K562 (cell line): ENCODE data around the gene RFX3. TPM values are rescaled to one million over a fixed set of nuclear protein-coding genes. Genes with fewer than 3 reads are reported as not detected.

Experiments
- ATAC-seq: fragments of 200-7000 bp; cut with Tn5 transposase; 3 replicates; pipeline ENCODE4 v1.9.1; 2020; ENCODE audit warnings: moderate library complexity
- BruUV-seq: library from RNA; stranded (reverse); fragments of 400-500 nt; replicated peaks from 2 replicates; lab custom pipeline; 2021; lab: Mats Ljungman, UMichigan
- CTCF ChIA-PET: fragments of 300-600 bp; formaldehyde crosslinking; extraction: SDS; loops from one replicate; lab custom pipeline; 2021; ENCODE audit warnings: low intra/inter-chr PET ratio; lab: Yijun Ruan, JAX
- POLR2A ChIA-PET: fragments of 300-600, 350-650 bp; sonication (Branson Sonifier 250); formaldehyde crosslinking; extraction: SDS; loops from one replicate; lab custom pipeline; 2021; ENCODE audit warnings: antibody characterized with exemption, inconsistent platforms; lab: Yijun Ruan, JAX
- DNase-seq, 4 experiments: peaks; one replicate each; pipeline versions ENCODE4 v3.0.0 to v3.0.0-alpha.2; 2011 to 2018; ENCODE audit warnings: low spot score in 3 of 4, mixed read lengths in 3 of 4; ENCODE audit errors: extremely low read depth in 1 of 4
- FAIRE-seq: peaks from 2 replicates; lab custom pipeline; 2011; peaks lifted over from hg19 to GRCh38; lab: Jason Lieb, UNC
- H2AFZ ChIP-seq: 2 replicates; pipeline ENCODE4 v1.6.0; 2011; ENCODE audit warnings: low read depth, low read length, control low read depth, inconsistent platforms
- H3K27ac ChIP-seq: fragments of 200-600 bp; 3 replicates; pipeline ENCODE4 v1.8.0; 2011; ENCODE audit warnings: low read depth, mild to moderate bottlenecking, control low read depth, inconsistent platforms, low read length, moderate library complexity, mixed read lengths; ENCODE audit errors: extremely low read depth
- H3K27me3 ChIP-seq, 2 experiments: fragments of 300-600 bp in 1 of 2; 2 replicates in 1 of 2; 3 replicates in 1 of 2; pipeline versions ENCODE4 v1.6.0 to v1.8.0; 2011; ENCODE audit warnings: inconsistent platforms in 2 of 2, low read length in 2 of 2, mild to moderate bottlenecking in 1 of 2, mixed read lengths in 1 of 2, moderate library complexity in 1 of 2; ENCODE audit not compliant: control insufficient read depth in 2 of 2, insufficient read depth in 2 of 2
- H3K36me3 ChIP-seq: fragments of 300-600 bp; 3 replicates; pipeline ENCODE4 v1.8.0; 2011; ENCODE audit warnings: mild to moderate bottlenecking, low read length, inconsistent platforms; ENCODE audit not compliant: control insufficient read depth, insufficient read depth
- H3K4me1 ChIP-seq, 2 experiments: fragments of 200-600 bp in 1 of 2; replicated peaks in 1 of 2; 2 replicates in 1 of 2; 3 replicates in 1 of 2; pipeline versions ENCODE4 v1.5.1 to v1.8.0; 2011; ENCODE audit warnings: inconsistent platforms in 2 of 2, low read length in 2 of 2, mild to moderate bottlenecking in 1 of 2, mixed read lengths in 1 of 2, moderate library complexity in 1 of 2; ENCODE audit not compliant: control insufficient read depth in 2 of 2, insufficient read depth in 2 of 2
- H3K4me2 ChIP-seq: 2 replicates; pipeline ENCODE4 v1.6.1; 2011; ENCODE audit warnings: low read length, control low read depth, inconsistent platforms, mixed read lengths; ENCODE audit not compliant: insufficient read depth
- H3K4me3 ChIP-seq: fragments of 200-600 bp; sonication (generic), shearing (Covaris generic); 2 replicates; pipeline ENCODE4 v1.5.1; 2016; ENCODE audit warnings: control low read depth, inconsistent platforms
- H3K79me2 ChIP-seq: fragments of 200-600 bp; 3 replicates; pipeline ENCODE4 v1.8.0; 2011; ENCODE audit warnings: low read length, inconsistent platforms; ENCODE audit not compliant: control insufficient read depth, insufficient read depth
- H3K9ac ChIP-seq, 2 experiments: 2 replicates each; pipeline versions ENCODE4 v1.6.0 to v1.6.1; 2011; ENCODE audit warnings: low read depth in 2 of 2, low read length in 2 of 2, control low read depth in 1 of 2, inconsistent platforms in 1 of 2, mild to moderate bottlenecking in 1 of 2, mixed read lengths in 1 of 2; ENCODE audit not compliant: insufficient read depth in 1 of 2
- H3K9me1 ChIP-seq: one replicate; pipeline ENCODE4 v1.6.0; 2011; ENCODE audit warnings: inconsistent platforms, mild to moderate bottlenecking, low read length, moderate library complexity; ENCODE audit not compliant: control insufficient read depth, insufficient read depth
- H3K9me3 ChIP-seq: replicated peaks from 2 replicates; pipeline ENCODE4 v1.5.1; 2011; ENCODE audit warnings: low read depth, low read length, inconsistent platforms; ENCODE audit not compliant: control insufficient read depth, insufficient read depth
- H4K20me1 ChIP-seq: replicated peaks from 2 replicates; pipeline ENCODE4 v1.6.1; 2011; ENCODE audit warnings: low read length, inconsistent platforms, mixed read lengths; ENCODE audit not compliant: control insufficient read depth, insufficient read depth
- ARHGAP35 ChIP-seq: fragments of 450-650 bp; IDR thresholded peaks from 2 replicates; pipeline ENCODE4 v1.6.1; 2018; ENCODE audit not compliant: partially characterized antibody
- ESRRB ChIP-seq: fragments of 250-450 bp; sonication (Bioruptor Pico); IDR thresholded peaks from 2 replicates; pipeline ENCODE4 v1.5.0; 2020; ENCODE audit warnings: mild to moderate bottlenecking, moderate library complexity, borderline replicate concordance
- GTF2B ChIP-seq: IDR thresholded peaks from 2 replicates; pipeline ENCODE4 v1.6.1; 2011; ENCODE audit not compliant: insufficient read length; ENCODE audit errors: extremely low read depth
- POLR2B ChIP-seq: fragments of 450-650 bp; IDR thresholded peaks from 2 replicates; pipeline ENCODE4 v1.6.1; 2018; ENCODE audit warnings: low read depth; ENCODE audit not compliant: partially characterized antibody
- PPARD ChIP-seq: fragments of 250-450 bp; sonication (Bioruptor Pico); IDR thresholded peaks from 2 replicates; pipeline ENCODE4 v1.8.0; 2022; ENCODE audit warnings: inconsistent platforms, mild to moderate bottlenecking, moderate library complexity
- PRPF4 ChIP-seq: fragments of 200-400 bp; formaldehyde crosslinking; IDR thresholded peaks from one replicate; pipeline ENCODE4 v1.6.1; 2017; ENCODE audit warnings: low read length, low read depth, mild to moderate bottlenecking; ENCODE audit not compliant: insufficient read depth, poor library complexity, severe bottlenecking
- SLC30A9 ChIP-seq: fragments of 250-450 bp; sonication (Bioruptor Pico); IDR thresholded peaks from 2 replicates; pipeline ENCODE4 v1.8.0; 2022; ENCODE audit warnings: mild to moderate bottlenecking, moderate library complexity
- SUPT5H ChIP-seq: fragments of 450-650 bp; IDR thresholded peaks from 2 replicates; pipeline ENCODE4 v1.6.1; 2016
- TBL1XR1 ChIP-seq, 2 experiments: IDR thresholded peaks; 2 replicates each; pipeline ENCODE4 v1.6.1; 2012; ENCODE audit warnings: improper control_type of control experiment in 2 of 2, low read length in 2 of 2, mild to moderate bottlenecking in 1 of 2
- TCF7L2 ChIP-seq: fragments of 150-350 bp; IDR thresholded peaks from 2 replicates; pipeline ENCODE4 v1.6.1; 2016; ENCODE audit warnings: low read depth, mild to moderate bottlenecking, low read length, moderate library complexity
- THRB ChIP-seq: fragments of 450-650 bp; formaldehyde crosslinking; conservative IDR thresholded peaks from 2 replicates; pipeline ENCODE4 v1.4.0; 2022; ENCODE audit warnings: mild to moderate bottlenecking, missing genetic modification characterization
- ZBTB11 ChIP-seq, 3 experiments: fragments of 200-800 bp in 1 of 3; fragments of 250-450 bp in 1 of 3; fragments of 450-650 bp in 1 of 3; sonication (Bioruptor Pico) in 1 of 3; sonication (Bioruptor generic) in 1 of 3; formaldehyde crosslinking in 1 of 3; IDR thresholded peaks; 2 replicates each; pipeline versions ENCODE4 v1.6.1 to v1.8.0; 2016 to 2022; ENCODE audit warnings: mild to moderate bottlenecking in 2 of 3, missing genetic modification characterization in 2 of 3, missing compliant biosample characterization in 1 of 3, moderate library complexity in 1 of 3
- ZC3H11A ChIP-seq: IDR thresholded peaks from 2 replicates; pipeline ENCODE4 v1.6.1; 2012; ENCODE audit warnings: low read depth, low read length, improper control_type of control experiment
- ZFP30 ChIP-seq: fragments of 250-450 bp; sonication (Bioruptor Pico); IDR thresholded peaks from 2 replicates; pipeline ENCODE4 v1.8.0; 2022; ENCODE audit warnings: moderate library complexity, mild to moderate bottlenecking, inconsistent platforms, borderline replicate concordance
- ZKSCAN3 ChIP-seq: fragments of 250-450 bp; sonication (Bioruptor Pico); IDR thresholded peaks from 2 replicates; pipeline ENCODE4 v1.4.0; 2020
- ZNF146 ChIP-seq: IDR thresholded peaks from one replicate; pipeline ENCODE4 v1.6.1; 2018; ENCODE audit warnings: missing compliant biosample characterization; ENCODE audit not compliant: unreplicated experiment
- ZNF551 ChIP-seq: fragments of 250-450 bp; sonication (Bioruptor Pico); IDR thresholded peaks from 2 replicates; pipeline ENCODE4 v1.5.0; 2021; ENCODE audit warnings: mild to moderate bottlenecking, moderate library complexity
- WGBS: fragments of 100-300 bp; shearing (Covaris generic); methylation state at CpG from one replicate; pipeline ENCODE4 v1.1.6; 2016; ENCODE audit warnings: low coverage, mixed read lengths; ENCODE audit not compliant: insufficient coverage; ENCODE audit errors: missing lambda C conversion rate; 5-methylcytosine and 5-hydroxymethylcytosine counted together
- in situ Hi-C: fragments of 300-500 bp; cut with MboI; formaldehyde crosslinking; loops from 4 replicates; pipeline ENCODE4 v1.15.0; 2018; ENCODE audit warnings: inconsistent platforms, mixed read lengths
- intact Hi-C: fragments of 100-400 bp; cut with micrococcal nuclease; formaldehyde crosslinking; loops from 2 replicates; pipeline ENCODE4 v1.14.2; 2022
- polyA plus RNA-seq, 8 experiments: library from polyadenylated mRNA; depleted of rRNA in 4 of 8; stranded (reverse) in 5 of 8; unstranded in 3 of 8; fragments of >200 nt; fragmentation: Nextera tagmentation in 2 of 8; fragmentation: Illumina TruSeq in 1 of 8; extraction: Ambion mirVana in 2 of 8; extraction: Trizol in 1 of 8; gene quantifications; 2 replicates each; pipeline versions ENCODE4 v1.2.1 to v1.2.3, GENCODE V29; 2011 to 2014; ENCODE audit warnings: inconsistent platforms in 1 of 8, missing spikeins in 1 of 8
- total RNA-seq, 7 experiments: library from RNA; depleted of rRNA in 6 of 7; stranded (reverse); fragments of >200 nt in 6 of 7; fragmentation: Illumina TruSeq in 2 of 7; extraction: Trizol in 2 of 7; gene quantifications; 2 replicates each; pipeline versions ENCODE4 v1.2.1 to v1.2.3, GENCODE V29; 2011 to 2021; ENCODE audit warnings: low replicate concordance in 1 of 7

RFX3 gene
- total and polyA plus RNA-seq, 9 of the 15 experiments (the other 6 are each of a cell fraction or from before 2014, with no cell fraction given): 0.86 to 4.9 (median 2.0) TPM

- no TSS peak for BruUV-seq
- Histone ChIP-seq H3K9ac (no peak overlapping the region), H3K27me3 (no peaks in the 10 kb centered on the region), H3K9me1 (no peaks in the 10 kb centered on the region), H3K4me3 (no peak overlapping the region), H3K4me1 (peaks cover 2 to 6% of the 10 kb centered on the region in 2 experiments; a peak in 3 of 5 replicates), H3K4me2 (no peak overlapping the region), H4K20me1 (no peaks in the 10 kb centered on the region), H3K79me2 (peaks cover 27% of the 10 kb centered on the region), H2AFZ (no peak overlapping the region), H3K27ac (no peak overlapping the region), H3K36me3 (no peaks in the 10 kb centered on the region; the same call in 2 of the 3 replicates), H3K9me3 (no peaks in the 10 kb centered on the region)
- no peak for FAIRE-seq
- no peak for DNase-seq
- ATAC-seq: no peak
- TF ChIP-seq SUPT5H (no peak), PPARD (no peak), TCF7L2 (no peak), ZC3H11A (no peak), POLR2B (no peak), TBL1XR1 (IDR thresholded peaks at IDR 0.05; ENCODE audit: low read length in 2 of 2) (no peak), ZNF146 (CRISPR knock-in tag) (no peak), SLC30A9 (CRISPR knock-in tag) (no peak), ZNF551 (CRISPR knock-in tag) (no peak), ESRRB (CRISPR knock-in tag) (no peak), ZBTB11 (CRISPR knock-in tag; IDR thresholded peaks at IDR 0.05) (no peak), ZFP30 (no peak), GTF2B (no peak), THRB (CRISPR knock-in tag) (no peak), ZKSCAN3 (no peak), ARHGAP35 (no peak), PRPF4 (no peak)
- in situ Hi-C loops: no loop called here
- ChIA-PET POLR2A (no interaction called here), CTCF (no interaction called here)
- 87% methylated on average over 3 of the region's 3 CpGs for WGBS
- intact Hi-C loops: no loop called here
These were observed 10.4 kb downstream of the RFX3 start for GRCh38 chr9:3515405-3515804.
